CD8-positive, alpha-beta memory T cell (primary cell): ENCODE data around the gene CHRM2. TPM values are rescaled to one million over a fixed set of nuclear protein-coding genes. Genes with fewer than 3 reads are reported as not detected.

Experiments
- CTCF ChIA-PET: fragments of 350-600 bp; sonication (Branson Sonifier 250); formaldehyde crosslinking; loops from one replicate; lab custom pipeline; 2021; ENCODE audit warnings: antibody characterized with exemption; lab: Charles Lee
- POLR2A ChIA-PET: fragments of 350-600 bp; sonication (Branson Sonifier 250); formaldehyde crosslinking; loops from one replicate; lab custom pipeline; 2021; ENCODE audit warnings: antibody characterized with exemption; lab: Charles Lee
- DNase-seq, 5 donors: peaks; one replicate each; pipeline versions ENCODE4 v3.0.0 to v3.0.0-alpha.2; 2020 to 2022; ENCODE audit warnings: mixed read lengths in 1 of 5
- H3K27ac ChIP-seq: one replicate; pipeline ENCODE4 v1.7.0; 2013; ENCODE audit warnings: low read depth, mild to moderate bottlenecking, low read length, moderate library complexity
- H3K27me3 ChIP-seq: 2 replicates; pipeline ENCODE4 v1.7.0; 2013; ENCODE audit warnings: low read length, mild to moderate bottlenecking; ENCODE audit not compliant: insufficient read depth, poor library complexity, severe bottlenecking
- H3K36me3 ChIP-seq: 2 replicates; pipeline ENCODE4 v1.7.0; 2013; ENCODE audit warnings: mild to moderate bottlenecking, low read length, moderate library complexity; ENCODE audit not compliant: insufficient read depth
- H3K4me1 ChIP-seq: 2 replicates; pipeline ENCODE4 v1.7.0; 2013; ENCODE audit warnings: mild to moderate bottlenecking, low read length, moderate library complexity; ENCODE audit not compliant: insufficient read depth
- H3K4me3 ChIP-seq: 2 replicates; pipeline ENCODE4 v1.7.0; 2013; ENCODE audit warnings: mild to moderate bottlenecking, low read length
- H3K9me3 ChIP-seq: 2 replicates; pipeline ENCODE4 v1.7.0; 2013; ENCODE audit warnings: mild to moderate bottlenecking, low read length
- H3K27ac Mint-ChIP-seq, 8 donors: one replicate each; pipeline ENCODE4 v1.8.0; 2020 to 2021; ENCODE audit warnings: mixed read lengths in 8 of 8, mild to moderate bottlenecking in 6 of 8, inconsistent platforms in 3 of 8, moderate library complexity in 3 of 8
- H3K27me3 Mint-ChIP-seq, 2 donors: one replicate each; pipeline ENCODE4 v1.8.0; 2020 to 2021; ENCODE audit warnings: mixed read lengths in 2 of 2, mild to moderate bottlenecking in 1 of 2, moderate library complexity in 1 of 2
- H3K36me3 Mint-ChIP-seq, 3 donors: one replicate each; pipeline ENCODE4 v1.8.0; 2020 to 2021; ENCODE audit warnings: mixed read lengths in 3 of 3, inconsistent platforms in 1 of 3, mild to moderate bottlenecking in 1 of 3
- H3K4me1 Mint-ChIP-seq, 3 donors: one replicate each; pipeline ENCODE4 v1.8.0; 2020 to 2021; ENCODE audit warnings: mixed read lengths in 3 of 3, inconsistent platforms in 1 of 3, mild to moderate bottlenecking in 1 of 3
- H3K4me3 Mint-ChIP-seq, 7 donors: one replicate each; pipeline ENCODE4 v1.8.0; 2020 to 2021; ENCODE audit warnings: mixed read lengths in 7 of 7, mild to moderate bottlenecking in 6 of 7, moderate library complexity in 4 of 7, inconsistent platforms in 2 of 7
- H3K9me3 Mint-ChIP-seq, 5 donors: one replicate each; pipeline ENCODE4 v1.8.0; 2020 to 2022; ENCODE audit warnings: mixed read lengths in 5 of 5, mild to moderate bottlenecking in 3 of 5, moderate library complexity in 2 of 5, inconsistent platforms in 1 of 5
- polyA plus RNA-seq: library from polyadenylated mRNA; unstranded; fragments of 300-500 nt; fragmentation: Illumina TruSeq; gene quantifications from one replicate; pipeline ENCODE4 v1.2.3, GENCODE V29; 2021
- total RNA-seq, 2 experiments: library from RNA; stranded (reverse); gene quantifications; one replicate each; pipeline ENCODE4 v1.2.3, GENCODE V29; 2021

CHRM2 gene
- total and polyA plus RNA-seq, 3 experiments from 2014 or later, result not detected

DNA sequence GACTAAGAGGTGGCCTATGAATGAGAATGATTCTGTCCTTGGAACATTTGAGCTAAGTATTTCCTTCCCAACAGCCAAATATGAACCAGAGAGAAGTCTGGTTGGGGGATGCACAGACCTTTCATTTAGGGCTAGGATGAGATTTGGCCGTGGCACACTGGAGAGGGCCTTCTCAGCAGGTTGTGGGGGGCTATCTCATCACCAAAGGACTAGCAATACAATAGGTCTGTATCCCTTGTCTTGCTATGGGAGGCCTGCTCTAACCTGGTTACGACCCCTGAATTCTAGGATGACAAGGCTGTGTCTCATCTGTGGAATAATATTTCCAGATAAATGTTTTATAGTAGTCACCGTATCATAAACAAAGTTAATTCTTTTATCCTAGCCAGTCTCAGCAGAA lies 133.0 kb downstream of the CHRM2 start:
- Mint-ChIP-seq H3K4me3 (no peak overlapping the region), H3K9me3 (peaks cover 0 to 28% (median 3%) of the 10 kb centered on the region in 5 donors), H3K27ac (no peak overlapping the region), H3K4me1 (no peaks in the 10 kb centered on the region), H3K27me3 (no peaks in the 10 kb centered on the region), H3K36me3 (no peaks in the 10 kb centered on the region)
- H3K27ac ChIP-seq, result no peak overlapping the region
- ChIA-PET POLR2A (no interaction called here), CTCF (no interaction called here)
- no peaks in the 10 kb centered on the region for H3K9me3 ChIP-seq
- no peaks in the 10 kb centered on the region for H3K4me1 ChIP-seq
- no peaks in the 10 kb centered on the region for H3K36me3 ChIP-seq
- DNase-seq, result no peak
- H3K27me3 ChIP-seq, result no peaks in the 10 kb centered on the region
- no peak overlapping the region for H3K4me3 ChIP-seq

DNA sequence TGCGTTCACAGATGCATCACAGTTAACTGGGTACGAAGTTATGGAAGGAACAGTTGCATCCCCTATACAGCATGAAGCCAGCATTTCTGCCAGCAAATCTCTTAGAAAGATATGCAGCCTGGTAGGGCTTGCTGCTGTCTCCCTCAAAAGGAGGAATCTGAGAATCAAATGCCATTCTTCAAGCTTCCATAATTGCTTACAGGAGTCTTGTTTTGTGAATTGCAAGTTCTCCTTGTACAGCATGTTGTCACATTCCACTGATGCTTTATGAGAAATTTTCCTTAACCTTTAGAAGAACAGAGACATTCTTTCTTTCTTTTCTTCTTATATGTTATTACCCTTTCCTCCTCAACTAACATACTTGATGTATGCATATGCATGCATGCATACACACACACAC lies 134.6 kb downstream of the CHRM2 start:
- H3K36me3 ChIP-seq, result no peaks in the 10 kb centered on the region
- H3K27ac ChIP-seq, result no peak overlapping the region
- no peak overlapping the region for H3K4me3 Mint-ChIP-seq
- H3K4me3 ChIP-seq, result no peak overlapping the region
- no peak overlapping the region for H3K27ac Mint-ChIP-seq
- CTCF ChIA-PET, result no interaction called here
- POLR2A ChIA-PET, result no interaction called here
- no peaks in the 10 kb centered on the region for H3K27me3 Mint-ChIP-seq
- H3K27me3 ChIP-seq, result no peaks in the 10 kb centered on the region
- H3K36me3 Mint-ChIP-seq, result no peaks in the 10 kb centered on the region
- H3K4me1 Mint-ChIP-seq, result no peaks in the 10 kb centered on the region
- no peaks in the 10 kb centered on the region for H3K4me1 ChIP-seq
- H3K9me3 ChIP-seq, result no peaks in the 10 kb centered on the region
- peaks cover 0 to 18% (median 3%) of the 10 kb centered on the region in 5 donors for H3K9me3 Mint-ChIP-seq
- no peak for DNase-seq

DNA sequence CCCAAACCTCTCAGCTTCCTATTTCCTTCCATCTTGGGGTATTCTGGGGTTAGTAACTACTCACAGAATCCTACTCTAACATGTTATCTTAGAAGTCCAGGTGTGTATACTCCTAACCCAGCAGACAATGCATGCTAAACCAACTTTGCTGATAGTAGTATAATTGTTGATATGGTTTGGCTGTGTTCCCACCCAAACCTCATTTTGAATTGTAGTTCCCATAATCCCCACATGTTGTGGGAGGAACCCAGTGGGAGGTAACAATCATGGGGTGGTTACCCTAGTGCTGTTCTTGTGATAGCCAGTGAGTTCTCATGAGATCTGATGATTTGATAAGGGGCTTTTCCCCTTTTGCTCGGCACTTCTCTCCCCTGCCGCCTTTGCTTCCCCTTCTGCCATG lies 135.1 kb downstream of the CHRM2 start:
- POLR2A ChIA-PET, result no interaction called here
- H3K27ac Mint-ChIP-seq, result no peak overlapping the region

GRCh38 chr7:137005873-137006272 lies 137.4 kb downstream of the CHRM2 start:
- Mint-ChIP-seq H3K27ac (no peak overlapping the region), H3K36me3 (no peaks in the 10 kb centered on the region), H3K4me1 (no peaks in the 10 kb centered on the region), H3K4me3 (no peak overlapping the region), H3K27me3 (no peaks in the 10 kb centered on the region), H3K9me3 (peaks cover 0 to 14% (median 3%) of the 10 kb centered on the region in 5 donors)
- H3K4me3 ChIP-seq, result no peak overlapping the region
- H3K4me1 ChIP-seq, result no peaks in the 10 kb centered on the region
- no peak for DNase-seq
- no peak overlapping the region for H3K27ac ChIP-seq
- CTCF ChIA-PET, result no interaction called here
- POLR2A ChIA-PET, result no interaction called here
- no peaks in the 10 kb centered on the region for H3K9me3 ChIP-seq
- H3K27me3 ChIP-seq, result no peaks in the 10 kb centered on the region
- no peaks in the 10 kb centered on the region for H3K36me3 ChIP-seq

More for the DNA sequence above, 135.1 kb downstream of the CHRM2 start:
- H3K4me3 Mint-ChIP-seq, result no peak overlapping the region
- CTCF ChIA-PET, result no interaction called here
- H3K27me3 Mint-ChIP-seq, result no peaks in the 10 kb centered on the region
- Histone ChIP-seq H3K9me3 (no peaks in the 10 kb centered on the region), H3K36me3 (no peaks in the 10 kb centered on the region), H3K27me3 (no peaks in the 10 kb centered on the region), H3K27ac (no peak overlapping the region), H3K4me3 (no peak overlapping the region), H3K4me1 (no peaks in the 10 kb centered on the region)
- H3K9me3 Mint-ChIP-seq, result peaks cover 0 to 14% (median 3%) of the 10 kb centered on the region in 5 donors
- no peak for DNase-seq
- no peaks in the 10 kb centered on the region for H3K36me3 Mint-ChIP-seq
- no peaks in the 10 kb centered on the region for H3K4me1 Mint-ChIP-seq

- POLR2A ChIA-PET, result no interaction called here
- H3K4me3 ChIP-seq, result no peak overlapping the region
- DNase-seq, result no peak
- no peaks in the 10 kb centered on the region for H3K27me3 ChIP-seq
- Mint-ChIP-seq H3K9me3 (peaks cover 0 to 14% (median 3%) of the 10 kb centered on the region in 5 donors), H3K4me1 (no peaks in the 10 kb centered on the region), H3K36me3 (no peaks in the 10 kb centered on the region), H3K4me3 (no peak overlapping the region), H3K27me3 (no peaks in the 10 kb centered on the region), H3K27ac (no peak overlapping the region)
- H3K36me3 ChIP-seq, result no peaks in the 10 kb centered on the region
- no peaks in the 10 kb centered on the region for H3K9me3 ChIP-seq
- no peaks in the 10 kb centered on the region for H3K4me1 ChIP-seq
- CTCF ChIA-PET, result no interaction called here
- no peak overlapping the region for H3K27ac ChIP-seq
Observed at GRCh38 chr7:137006293-137006692, 137.8 kb downstream of the CHRM2 start.

DNA sequence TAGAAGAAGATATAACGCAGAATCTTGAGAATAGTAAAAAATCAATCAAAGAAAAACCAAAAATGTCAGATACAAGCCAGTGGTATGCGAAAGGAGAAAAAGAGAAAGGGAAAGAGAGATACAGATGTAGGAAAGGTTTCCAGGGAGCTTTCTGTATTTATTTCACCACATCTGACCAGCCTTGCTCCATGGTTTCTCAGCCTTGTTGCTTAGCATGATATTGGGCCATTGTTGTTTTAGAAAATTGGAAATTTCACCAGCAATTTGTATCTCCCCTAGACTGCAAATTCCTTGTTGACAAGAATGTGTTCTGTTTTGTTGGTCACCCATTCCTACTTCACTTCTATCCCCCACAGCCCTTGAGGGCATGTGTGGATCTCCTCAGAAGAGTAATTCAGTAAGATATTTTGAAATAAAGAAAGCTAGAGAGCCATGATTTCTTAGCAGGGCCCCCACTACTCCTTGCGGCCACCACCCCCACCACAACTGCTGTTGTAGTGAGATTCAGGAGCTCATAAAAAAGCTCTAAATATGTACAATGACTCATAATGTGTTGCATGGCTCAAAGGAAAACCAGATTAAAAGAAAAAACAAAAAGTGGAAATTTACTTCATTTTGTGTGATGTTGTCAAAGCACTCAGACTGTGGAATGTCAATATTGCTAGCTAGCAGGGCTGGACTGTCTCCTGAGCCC lies 138.7 kb downstream of the CHRM2 start:
- no peaks in the 10 kb centered on the region for H3K27me3 Mint-ChIP-seq
- H3K9me3 Mint-ChIP-seq, result peaks cover 0 to 13% (median 3%) of the 10 kb centered on the region in 5 donors
- H3K27me3 ChIP-seq, result no peaks in the 10 kb centered on the region
- no peaks in the 10 kb centered on the region for H3K9me3 ChIP-seq
- H3K4me1 ChIP-seq, result no peaks in the 10 kb centered on the region
- ChIA-PET CTCF (no interaction called here), POLR2A (no interaction called here)
- no peak overlapping the region for H3K27ac Mint-ChIP-seq
- no peak for DNase-seq
- no peaks in the 10 kb centered on the region for H3K36me3 Mint-ChIP-seq
- no peaks in the 10 kb centered on the region for H3K4me1 Mint-ChIP-seq
- no peak overlapping the region for H3K27ac ChIP-seq
- no peaks in the 10 kb centered on the region for H3K36me3 ChIP-seq
- H3K4me3 Mint-ChIP-seq, result no peak overlapping the region
- H3K4me3 ChIP-seq, result no peak overlapping the region

GRCh38 chr7:137009404-137009803 lies 141.0 kb downstream of the CHRM2 start:
- Histone ChIP-seq H3K4me3 (no peak overlapping the region), H3K27ac (no peak overlapping the region), H3K27me3 (no peaks in the 10 kb centered on the region), H3K36me3 (no peaks in the 10 kb centered on the region), H3K9me3 (no peaks in the 10 kb centered on the region), H3K4me1 (no peaks in the 10 kb centered on the region)
- DNase-seq, result no peak
- no peaks in the 10 kb centered on the region for H3K4me1 Mint-ChIP-seq
- peaks cover 0 to 7% (median 1%) of the 10 kb centered on the region in 5 donors for H3K9me3 Mint-ChIP-seq
- H3K27me3 Mint-ChIP-seq, result no peaks in the 10 kb centered on the region
- ChIA-PET CTCF (no interaction called here), POLR2A (no interaction called here)
- H3K36me3 Mint-ChIP-seq, result no peaks in the 10 kb centered on the region
- H3K27ac Mint-ChIP-seq, result no peak overlapping the region
- no peak overlapping the region for H3K4me3 Mint-ChIP-seq

- H3K27ac ChIP-seq, result no peak overlapping the region
- Mint-ChIP-seq H3K4me1 (no peaks in the 10 kb centered on the region), H3K4me3 (peak overlapping the region in 1 of 7 donors; percentile 48), H3K27ac (no peak overlapping the region), H3K27me3 (no peaks in the 10 kb centered on the region), H3K36me3 (no peaks in the 10 kb centered on the region), H3K9me3 (peaks cover 0 to 24% (median 4%) of the 10 kb centered on the region in 5 donors)
- no peaks in the 10 kb centered on the region for H3K4me1 ChIP-seq
- H3K27me3 ChIP-seq, result no peaks in the 10 kb centered on the region
- ChIA-PET POLR2A (no interaction called here), CTCF (no interaction called here)
- H3K9me3 ChIP-seq, result no peaks in the 10 kb centered on the region
- no peak overlapping the region for H3K4me3 ChIP-seq
- H3K36me3 ChIP-seq, result no peaks in the 10 kb centered on the region
- DNase-seq, result no peak
Observed at GRCh38 chr7:137015015-137015414, 146.6 kb downstream of the CHRM2 start.
